A673 (cell line): Measurements from ENCODE around the gene PRM3. TPM values are rescaled to one million over a fixed set of nuclear protein-coding genes. Genes with fewer than 3 reads are reported as not detected.
A peak's percentile ranks its signal among the peaks of the same experiment; 100 is the strongest.

ENCODE experiments used
- BruUV-seq: library from RNA; stranded (reverse); fragments of 400-500 nt; replicated peaks from 2 replicates; lab custom pipeline; 2021; lab: Mats Ljungman, UMichigan
- CTCF ChIA-PET: fragments of 300-600 bp; sonication (Branson Sonifier 250); formaldehyde crosslinking; loops from one replicate; lab custom pipeline; 2022; ENCODE audit warnings: antibody characterized with exemption; lab: Charles Lee
- POLR2A ChIA-PET: fragments of 300-600 bp; sonication (Branson Sonifier 250); formaldehyde crosslinking; loops from one replicate; lab custom pipeline; 2022; ENCODE audit warnings: antibody characterized with exemption; ENCODE audit not compliant: low non-redundant PET; lab: Charles Lee
- DNase-seq: peaks from one replicate; pipeline ENCODE4 v3.0.0-alpha.2; 2015; ENCODE audit warnings: low spot score
- H3K27ac ChIP-seq: fragments of 200-600 bp; sonication (generic); 2 replicates; pipeline ENCODE4 v1.5.1; 2016; ENCODE audit warnings: mixed run types, low read depth, mild to moderate bottlenecking, mixed read lengths, antibody characterized with exemption, low read length; ENCODE audit not compliant: poor library complexity, severe bottlenecking
- H3K27me3 ChIP-seq: fragments of 200-600 bp; sonication (generic); replicated peaks from 2 replicates; pipeline ENCODE4 v1.6.1; 2017; ENCODE audit warnings: mixed run types, low read depth, mild to moderate bottlenecking, mixed read lengths, antibody characterized with exemption, low read length; ENCODE audit not compliant: insufficient read depth, poor library complexity
- H3K36me3 ChIP-seq: fragments of 200-600 bp; sonication (generic); 2 replicates; pipeline ENCODE4 v1.6.1; 2016; ENCODE audit warnings: mixed run types, mild to moderate bottlenecking, mixed read lengths, antibody characterized with exemption, low read length; ENCODE audit not compliant: insufficient read depth, poor library complexity, severe bottlenecking
- H3K4me1 ChIP-seq: fragments of 200-600 bp; sonication (generic); 2 replicates; pipeline ENCODE4 v1.6.1; 2017; ENCODE audit warnings: mixed run types, mild to moderate bottlenecking, mixed read lengths, antibody characterized with exemption, low read length; ENCODE audit not compliant: insufficient read depth, poor library complexity, severe bottlenecking
- H3K4me3 ChIP-seq: fragments of 200-600 bp; sonication (generic); 2 replicates; pipeline ENCODE4 v1.5.1; 2016; ENCODE audit warnings: low read depth, mixed run types, mild to moderate bottlenecking, mixed read lengths, low read length; ENCODE audit not compliant: poor library complexity, severe bottlenecking
- H3K9me3 ChIP-seq: fragments of 200-600 bp; sonication (generic); 2 replicates; pipeline ENCODE4 v1.6.1; 2016; ENCODE audit warnings: mixed run types, low read depth, mild to moderate bottlenecking, mixed read lengths, antibody characterized with exemption, low read length; ENCODE audit not compliant: poor library complexity, severe bottlenecking
- CTCF ChIP-seq: fragments of 300-800, 200-600 bp; sonication (generic); conservative IDR thresholded peaks from 2 replicates; pipeline ENCODE4 v1.5.1; 2017; ENCODE audit warnings: low read depth, mild to moderate bottlenecking, antibody characterized with exemption, low read length, moderate library complexity, mixed read lengths
- EZH2 ChIP-seq: fragments of 200-600 bp; sonication (generic); IDR thresholded peaks from 2 replicates; pipeline ENCODE4 v1.6.1; 2017; ENCODE audit warnings: borderline replicate concordance, low read depth, mild to moderate bottlenecking, mixed read lengths, antibody characterized with exemption, low read length; ENCODE audit not compliant: poor library complexity, severe bottlenecking
- intact Hi-C: fragments of 100-400 bp; cut with micrococcal nuclease; formaldehyde crosslinking; loops from one replicate; pipeline ENCODE4 v1.10.0; 2022; ENCODE audit not compliant: unreplicated experiment
- total RNA-seq: library from RNA; stranded (reverse); gene quantifications from 2 replicates; pipeline ENCODE4 v1.2.3, GENCODE V29; 2021

PRM3 gene
- total RNA-seq, 1 experiment from 2014 or later = not detected

DNA sequence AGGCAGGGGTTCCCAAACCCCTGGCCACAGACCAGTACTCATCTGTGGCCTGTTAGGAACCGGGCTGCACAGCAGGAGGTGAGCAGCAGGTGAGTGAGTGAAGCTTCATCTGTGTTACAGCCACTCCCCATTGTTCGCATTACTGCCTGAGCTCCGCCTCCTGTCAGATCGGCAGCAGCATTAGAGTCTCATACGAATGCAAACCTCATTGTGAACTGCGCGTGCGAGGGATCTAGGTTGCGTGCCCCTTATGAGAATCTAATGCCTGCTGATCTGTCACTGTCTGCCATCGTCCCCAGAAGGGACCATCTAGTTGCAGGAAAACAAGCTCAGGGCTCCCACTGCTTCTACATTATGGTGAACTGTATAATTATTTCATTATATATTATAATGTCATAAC lies 46.7 kb upstream of the PRM3 start:
- H3K27ac ChIP-seq = no peak overlapping the region
- no peak for DNase-seq
- H3K27me3 ChIP-seq = no peaks in the 10 kb centered on the region
- peaks cover 4% of the 10 kb centered on the region for H3K4me1 ChIP-seq
- no TSS peak for BruUV-seq
- TF ChIP-seq CTCF = no peak
- TF ChIP-seq EZH2 = no peak
- intact Hi-C loops = no loop called here
- no peaks in the 10 kb centered on the region for H3K9me3 ChIP-seq
- CTCF ChIA-PET = no interaction called here
- no peak overlapping the region for H3K4me3 ChIP-seq
- POLR2A ChIA-PET = no interaction called here
- H3K36me3 ChIP-seq = no peaks in the 10 kb centered on the region

GRCh38 chr16:11319529-11320146 lies 46.2 kb upstream of the PRM3 start:
- H3K4me1 ChIP-seq = peaks cover 4% of the 10 kb centered on the region
- DNase-seq = peak; percentile 56
- CTCF ChIA-PET = no interaction called here
- no peaks in the 10 kb centered on the region for H3K36me3 ChIP-seq
- POLR2A ChIA-PET = interaction anchor here (0.6 kb wide), 1 partner anchor 18 kb away, joined by 3 read pairs; no protein-coding TSS in a partner anchor
- BruUV-seq = no TSS peak
- H3K27ac ChIP-seq = no peak overlapping the region
- TF ChIP-seq EZH2 (no peak), CTCF (no peak)
- no peaks in the 10 kb centered on the region for H3K27me3 ChIP-seq
- H3K4me3 ChIP-seq = no peak overlapping the region
- intact Hi-C loops = no loop called here
- H3K9me3 ChIP-seq = no peaks in the 10 kb centered on the region

GRCh38 chr16:11318817-11319216 lies 45.4 kb upstream of the PRM3 start:
- CTCF ChIA-PET = no interaction called here
- no peak for DNase-seq

More at GRCh38 chr16:11318817-11319216, 45.4 kb upstream of the PRM3 start:
- Histone ChIP-seq H3K4me3 (no peak overlapping the region), H3K4me1 (peaks cover 4% of the 10 kb centered on the region), H3K36me3 (no peaks in the 10 kb centered on the region), H3K27me3 (no peaks in the 10 kb centered on the region), H3K9me3 (no peaks in the 10 kb centered on the region), H3K27ac (no peak overlapping the region)
- no TSS peak for BruUV-seq
- intact Hi-C loops = no loop called here
- POLR2A ChIA-PET = no interaction called here
- TF ChIP-seq CTCF (no peak), EZH2 (no peak)
